Liver (tissue), 9 donors: ENCODE results near the gene TUBB4B. TPM values are rescaled to one million over a fixed set of nuclear protein-coding genes. Genes with fewer than 3 reads are reported as not detected.
A peak's percentile ranks its signal among the peaks of the same experiment; 100 is the strongest.

ENCODE experiments used
- DNase-seq: peaks from one replicate; pipeline ENCODE4 v3.0.0-alpha.2; 2017; ENCODE audit warnings: low spot score
- H3K27ac ChIP-seq, 2 donors: one replicate each; pipeline ENCODE4 v1.7.0; 2013; ENCODE audit warnings: inconsistent platforms in 2 of 2, low read length in 2 of 2, control low read depth in 1 of 2, low read depth in 1 of 2, mild to moderate bottlenecking in 1 of 2
- H3K27me3 ChIP-seq, 4 donors: one replicate each; pipeline versions ENCODE4 v1.6.1 to v1.7.0; 2013; ENCODE audit warnings: low read length in 3 of 4, inconsistent platforms in 1 of 4, mild to moderate bottlenecking in 1 of 4, moderate library complexity in 1 of 4; ENCODE audit not compliant: control insufficient read depth in 4 of 4, insufficient read depth in 4 of 4
- H3K36me3 ChIP-seq, 4 donors: one replicate each; pipeline versions ENCODE4 v1.6.1 to v1.7.0; 2013; ENCODE audit warnings: low read length in 3 of 4, mild to moderate bottlenecking in 3 of 4, low read depth in 1 of 4, moderate library complexity in 1 of 4; ENCODE audit not compliant: control insufficient read depth in 4 of 4, insufficient read depth in 3 of 4
- H3K4me1 ChIP-seq, 4 donors: one replicate each; pipeline versions ENCODE4 v1.6.1 to v1.7.0; 2013; ENCODE audit warnings: low read length in 3 of 4, mild to moderate bottlenecking in 3 of 4, moderate library complexity in 1 of 4; ENCODE audit not compliant: control insufficient read depth in 4 of 4, insufficient read depth in 4 of 4
- H3K4me3 ChIP-seq, 3 donors: one replicate each; pipeline versions ENCODE4 v1.6.1 to v1.7.0; 2013; ENCODE audit warnings: low read length in 3 of 3, control low read depth in 1 of 3, low read depth in 1 of 3, mild to moderate bottlenecking in 1 of 3
- H3K9ac ChIP-seq, 2 donors: one replicate each; pipeline ENCODE4 v1.7.0; 2013; ENCODE audit warnings: low read length in 2 of 2, mild to moderate bottlenecking in 2 of 2, moderate library complexity in 2 of 2, control low read depth in 1 of 2, low read depth in 1 of 2
- H3K9me3 ChIP-seq, 4 donors: one replicate each; pipeline versions ENCODE4 v1.6.1 to v1.7.0; 2013; ENCODE audit warnings: low read length in 3 of 4; ENCODE audit not compliant: control insufficient read depth in 4 of 4
- ATF3 ChIP-seq: IDR thresholded peaks from 2 replicates; pipeline ENCODE4 v1.6.1; 2016; ENCODE audit warnings: antibody characterized with exemption
- CTCF ChIP-seq: fragments of 150-350 bp; IDR thresholded peaks from 2 replicates; pipeline ENCODE4 v1.5.1; 2017; ENCODE audit warnings: improper control_type of control experiment, low read depth, low read length; ENCODE audit not compliant: missing input control
- EGR1 ChIP-seq, 2 donors: IDR thresholded peaks; 2 replicates each; pipeline ENCODE4 v1.6.1; 2016 to 2018; ENCODE audit warnings: antibody characterized with exemption in 2 of 2, low read depth in 2 of 2
- GABPA ChIP-seq, 2 donors: IDR thresholded peaks in 1 of 2; conservative IDR thresholded peaks in 1 of 2; 2 replicates each; pipeline ENCODE4 v1.6.1; 2016; ENCODE audit warnings: antibody characterized with exemption in 2 of 2, mild to moderate bottlenecking in 1 of 2, moderate library complexity in 1 of 2
- HNF4A ChIP-seq, 2 donors: conservative IDR thresholded peaks; 2 replicates each; pipeline ENCODE4 v1.6.1; 2016; ENCODE audit warnings: antibody characterized with exemption in 2 of 2, mild to moderate bottlenecking in 2 of 2
- HNF4G ChIP-seq: IDR thresholded peaks from 2 replicates; pipeline ENCODE4 v1.6.1; 2016; ENCODE audit warnings: antibody characterized with exemption
- JUND ChIP-seq, 2 donors: IDR thresholded peaks; 2 replicates each; pipeline ENCODE4 v1.6.1; 2016; ENCODE audit warnings: antibody characterized with exemption in 2 of 2
- MAX ChIP-seq: IDR thresholded peaks from 2 replicates; pipeline ENCODE4 v1.6.1; 2016; ENCODE audit warnings: antibody characterized with exemption
- NR2F2 ChIP-seq: IDR thresholded peaks from 2 replicates; pipeline ENCODE4 v1.6.1; 2016; ENCODE audit warnings: antibody characterized with exemption
- RAD21 ChIP-seq, 2 donors: IDR thresholded peaks; 2 replicates each; pipeline ENCODE4 v1.6.1; 2016; ENCODE audit warnings: antibody characterized with exemption in 2 of 2, mild to moderate bottlenecking in 2 of 2
- REST ChIP-seq: IDR thresholded peaks from 2 replicates; pipeline ENCODE4 v1.6.1; 2016; ENCODE audit warnings: antibody characterized with exemption, mild to moderate bottlenecking
- RXRA ChIP-seq, 2 donors: IDR thresholded peaks; 2 replicates each; pipeline ENCODE4 v1.6.1; 2017 to 2018; ENCODE audit warnings: antibody characterized with exemption in 2 of 2, mild to moderate bottlenecking in 1 of 2
- SP1 ChIP-seq: IDR thresholded peaks from 2 replicates; pipeline ENCODE4 v1.6.1; 2018; ENCODE audit warnings: antibody characterized with exemption, mild to moderate bottlenecking
- TAF1 ChIP-seq: conservative IDR thresholded peaks from 2 replicates; pipeline ENCODE4 v1.6.1; 2016; ENCODE audit warnings: antibody characterized with exemption, mild to moderate bottlenecking
- YY1 ChIP-seq: IDR thresholded peaks from 2 replicates; pipeline ENCODE4 v1.6.1; 2016; ENCODE audit warnings: antibody characterized with exemption, mild to moderate bottlenecking
- ZBTB33 ChIP-seq: IDR thresholded peaks from 2 replicates; pipeline ENCODE4 v1.6.1; 2016; ENCODE audit warnings: antibody characterized with exemption
- WGBS: extraction: QIAGEN DNeasy Blood & Tissue Kit; methylation state at CpG from one replicate; pipeline ENCODE4 v1.1.7; 2013; 5-methylcytosine and 5-hydroxymethylcytosine counted together
- polyA plus RNA-seq, 2 donors: library from polyadenylated mRNA; stranded (reverse) in 1 of 2; unstranded in 1 of 2; fragments of 200-250 nt in 1 of 2; fragments of >200 nt in 1 of 2; fragmentation: Nextera tagmentation in 1 of 2; extraction: Ambion mirVana in 1 of 2; gene quantifications; one replicate each; pipeline versions ENCODE4 v1.2.1 to v1.2.3, GENCODE V29; 2013 to 2015
- total RNA-seq, 2 donors: library from RNA; depleted of rRNA; stranded (reverse); fragments of >200 nt; gene quantifications; one replicate each; pipeline ENCODE4 v1.2.3, GENCODE V29; 2014
- donor health status: healthy.
- donor health status: healthy.
- donor health status: healthy.
- donor health status: healthy.
- donor health status: healthy.

TUBB4B gene
- total and polyA plus RNA-seq, 4 donors, result 173 to 199 (median 185) TPM

- H3K9me3 ChIP-seq, result no peaks in the 10 kb centered on the region
- H3K4me3 ChIP-seq, result no peak overlapping the region
- no peak for DNase-seq
- H3K36me3 ChIP-seq, result peaks cover 0 to 11% (median 5%) of the 10 kb centered on the region in 4 donors
- no peak overlapping the region for H3K27ac ChIP-seq
- H3K4me1 ChIP-seq, result peaks cover 2 to 21% (median 11%) of the 10 kb centered on the region in 4 donors
- no peaks in the 10 kb centered on the region for H3K27me3 ChIP-seq
- TF ChIP-seq CTCF, result no peak
- no peak for TF ChIP-seq REST
- no peak for TF ChIP-seq JUND (IDR thresholded peaks at IDR 0.05)
- 61% methylated on average over 20 of the region's 20 CpGs for WGBS
- H3K9ac ChIP-seq, result peak overlapping the region in 1 of 2 donors; percentile 53
Observed at GRCh38 chr9:137247135-137247915, 6.2 kb downstream of the TUBB4B start.

- TF ChIP-seq RXRA (IDR thresholded peaks at IDR 0.05) (no peak), MAX (no peak), CTCF (no peak), HNF4G (no peak), SP1 (no peak), GABPA (IDR thresholded peaks at IDR 0.05 in 1 of 2, conservative IDR thresholded peaks at IDR 0.05 in 1 of 2) (no peak), TAF1 (no peak), ZBTB33 (no peak), RAD21 (IDR thresholded peaks at IDR 0.05) (no peak), EGR1 (IDR thresholded peaks at IDR 0.05; ENCODE audit: low read depth in 2 of 2) (no peak), REST (no peak), JUND (IDR thresholded peaks at IDR 0.05) (no peak), YY1 (no peak), NR2F2 (no peak), HNF4A (conservative IDR thresholded peaks at IDR 0.05) (no peak), ATF3 (no peak)
- H3K36me3 ChIP-seq, result peaks cover 0 to 7% (median 2%) of the 10 kb centered on the region in 4 donors
- H3K9me3 ChIP-seq, result no peaks in the 10 kb centered on the region
- peaks cover 0 to 16% (median 6%) of the 10 kb centered on the region in 4 donors for H3K4me1 ChIP-seq
- DNase-seq, result no peak
- no peaks in the 10 kb centered on the region for H3K27me3 ChIP-seq
- H3K27ac ChIP-seq, result no peak overlapping the region
- H3K4me3 ChIP-seq, result no peak overlapping the region
- no peak overlapping the region for H3K9ac ChIP-seq
- WGBS, result 85% methylated on average over 6 of the region's 6 CpGs
Observed at GRCh38 chr9:137247916-137248175, 6.8 kb downstream of the TUBB4B start.
